Osteocyte (in vitro differentiated cells): ENCODE measurements around the gene CARMIL1. TPM values are rescaled to one million over a fixed set of nuclear protein-coding genes. Genes with fewer than 3 reads are reported as not detected.

ENCODE experiments used
- DNase-seq: peaks from one replicate; pipeline ENCODE4 v3.0.0; 2021; ENCODE audit warnings: mixed read lengths; ENCODE audit not compliant: unreplicated experiment; ENCODE audit errors: extremely low spot score
- H3K27ac Mint-ChIP-seq: one replicate; pipeline ENCODE4 v1.8.0; 2021; ENCODE audit warnings: mild to moderate bottlenecking, mixed read lengths; ENCODE audit not compliant: unreplicated experiment
- H3K27me3 Mint-ChIP-seq: one replicate; pipeline ENCODE4 v1.8.0; 2021; ENCODE audit warnings: mixed read lengths; ENCODE audit not compliant: unreplicated experiment
- H3K36me3 Mint-ChIP-seq: one replicate; pipeline ENCODE4 v1.8.0; 2021; ENCODE audit warnings: mixed read lengths; ENCODE audit not compliant: unreplicated experiment
- H3K4me1 Mint-ChIP-seq: one replicate; pipeline ENCODE4 v1.8.0; 2021; ENCODE audit warnings: mixed read lengths; ENCODE audit not compliant: unreplicated experiment
- H3K4me3 Mint-ChIP-seq: one replicate; pipeline ENCODE4 v1.8.0; 2021; ENCODE audit warnings: mild to moderate bottlenecking, moderate library complexity, mixed read lengths; ENCODE audit not compliant: unreplicated experiment
- H3K9me3 Mint-ChIP-seq: one replicate; pipeline ENCODE4 v1.8.0; 2021; ENCODE audit warnings: mixed read lengths; ENCODE audit not compliant: unreplicated experiment
- total RNA-seq: library from RNA; stranded (reverse); gene quantifications from 2 replicates; pipeline ENCODE4 v1.2.1, GENCODE V29; 2021
- TF ChIP-seq, protein P1 (sequence below): fragments of 200-600 bp; sonication (generic); IDR thresholded peaks from 2 replicates; pipeline ENCODE4 v1.5.0; 2021; ENCODE audit warnings: antibody characterized with exemption, mild to moderate bottlenecking, moderate library complexity

The CARMIL1 gene
- total RNA-seq, 1 donor from 2014 or later = 14.9 TPM

DNA sequence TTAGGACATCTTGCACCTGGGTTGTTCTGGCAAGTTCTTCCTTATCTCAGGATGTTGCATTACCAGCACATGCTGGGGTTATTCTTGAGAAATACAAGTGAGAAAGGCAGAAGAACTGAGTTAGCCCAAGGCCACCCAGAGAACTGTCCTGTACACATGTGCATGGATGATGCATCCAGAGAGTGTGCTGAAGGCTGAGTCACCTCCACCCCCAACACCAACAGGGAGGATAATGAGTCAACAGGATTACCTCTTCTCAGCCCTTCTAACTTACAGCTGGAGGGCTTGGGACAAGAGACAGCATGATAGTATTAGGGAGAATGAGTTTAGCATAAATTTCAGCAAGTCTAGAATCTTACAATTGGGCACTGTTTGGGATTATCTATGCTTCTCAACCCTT, 381.3 kb downstream of the CARMIL1 start:
- Mint-ChIP-seq H3K4me1 (no peaks in the 10 kb centered on the region), H3K4me3 (no peak overlapping the region), H3K27ac (no peak overlapping the region), H3K27me3 (peaks cover 14% of the 10 kb centered on the region), H3K9me3 (no peaks in the 10 kb centered on the region), H3K36me3 (no peaks in the 10 kb centered on the region)
- DNase-seq = no peak
- TF ChIP-seq, protein P1, sequence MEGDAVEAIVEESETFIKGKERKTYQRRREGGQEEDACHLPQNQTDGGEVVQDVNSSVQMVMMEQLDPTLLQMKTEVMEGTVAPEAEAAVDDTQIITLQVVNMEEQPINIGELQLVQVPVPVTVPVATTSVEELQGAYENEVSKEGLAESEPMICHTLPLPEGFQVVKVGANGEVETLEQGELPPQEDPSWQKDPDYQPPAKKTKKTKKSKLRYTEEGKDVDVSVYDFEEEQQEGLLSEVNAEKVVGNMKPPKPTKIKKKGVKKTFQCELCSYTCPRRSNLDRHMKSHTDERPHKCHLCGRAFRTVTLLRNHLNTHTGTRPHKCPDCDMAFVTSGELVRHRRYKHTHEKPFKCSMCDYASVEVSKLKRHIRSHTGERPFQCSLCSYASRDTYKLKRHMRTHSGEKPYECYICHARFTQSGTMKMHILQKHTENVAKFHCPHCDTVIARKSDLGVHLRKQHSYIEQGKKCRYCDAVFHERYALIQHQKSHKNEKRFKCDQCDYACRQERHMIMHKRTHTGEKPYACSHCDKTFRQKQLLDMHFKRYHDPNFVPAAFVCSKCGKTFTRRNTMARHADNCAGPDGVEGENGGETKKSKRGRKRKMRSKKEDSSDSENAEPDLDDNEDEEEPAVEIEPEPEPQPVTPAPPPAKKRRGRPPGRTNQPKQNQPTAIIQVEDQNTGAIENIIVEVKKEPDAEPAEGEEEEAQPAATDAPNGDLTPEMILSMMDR = no peak

DNA sequence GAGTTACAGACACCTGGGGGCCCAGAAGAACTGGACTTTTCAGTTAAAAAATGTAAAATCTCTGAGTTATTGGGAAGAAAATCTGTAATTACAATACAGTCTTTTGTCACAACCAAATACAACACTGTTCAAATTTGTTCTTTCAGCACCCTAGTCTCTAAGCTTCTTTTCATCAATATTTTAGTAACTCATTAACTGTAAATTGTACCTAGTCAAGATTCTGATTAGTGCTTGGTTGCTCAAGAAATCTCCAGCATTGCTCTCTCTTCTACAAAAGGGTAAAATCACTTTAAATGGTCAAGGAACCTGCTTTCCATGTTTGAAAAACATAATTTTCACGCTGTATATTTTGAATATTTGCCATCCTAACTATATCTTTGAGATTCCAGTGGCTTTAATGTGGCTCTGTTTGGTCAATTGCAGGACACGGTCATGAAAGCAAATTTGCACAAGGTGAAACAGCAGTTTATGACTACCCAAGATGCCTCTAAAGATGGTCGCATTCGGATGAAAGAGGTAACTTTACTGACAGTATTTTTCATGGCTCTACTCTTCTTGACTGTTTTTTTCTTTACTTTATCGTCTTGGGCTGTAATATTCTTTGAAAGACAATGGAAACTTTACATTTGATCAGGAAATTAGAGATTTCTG, 382.1 kb downstream of the CARMIL1 start:
- Mint-ChIP-seq H3K4me3 (no peak overlapping the region), H3K27me3 (peaks cover 14% of the 10 kb centered on the region), H3K4me1 (no peaks in the 10 kb centered on the region), H3K27ac (no peak overlapping the region), H3K9me3 (no peaks in the 10 kb centered on the region), H3K36me3 (no peaks in the 10 kb centered on the region)
- DNase-seq = no peak
- TF ChIP-seq, protein P1 = no peak

GRCh38 chr6:25665455-25665854, 386.3 kb downstream of the CARMIL1 start:
- Mint-ChIP-seq H3K4me3 (no peak overlapping the region), H3K27ac (no peak overlapping the region), H3K9me3 (no peaks in the 10 kb centered on the region), H3K27me3 (peaks cover 20% of the 10 kb centered on the region), H3K4me1 (no peaks in the 10 kb centered on the region), H3K36me3 (no peaks in the 10 kb centered on the region)
- DNase-seq = no peak
- TF ChIP-seq, protein P1 = no peak

- TF ChIP-seq, protein P1 = no peak
- no peak overlapping the region for H3K4me3 Mint-ChIP-seq
- no peak for DNase-seq
- no peaks in the 10 kb centered on the region for H3K36me3 Mint-ChIP-seq
- H3K4me1 Mint-ChIP-seq = no peaks in the 10 kb centered on the region
- no peaks in the 10 kb centered on the region for H3K9me3 Mint-ChIP-seq
- H3K27ac Mint-ChIP-seq = no peak overlapping the region
- H3K27me3 Mint-ChIP-seq = peaks cover 18% of the 10 kb centered on the region
These were observed 390.2 kb downstream of the CARMIL1 start for GRCh38 chr6:25669413-25669812.
